GM19025 (cell line): ENCODE data around the gene RAVER2.

Experiments used
- ATAC-seq: cut with Tn5 transposase; IDR thresholded peaks from one replicate; pipeline ENCODE4 v1.9.1; 2021; ENCODE audit warnings: mild to moderate bottlenecking, low read depth, moderate library complexity; ENCODE audit not compliant: unreplicated experiment

RAVER2 gene

DNA sequence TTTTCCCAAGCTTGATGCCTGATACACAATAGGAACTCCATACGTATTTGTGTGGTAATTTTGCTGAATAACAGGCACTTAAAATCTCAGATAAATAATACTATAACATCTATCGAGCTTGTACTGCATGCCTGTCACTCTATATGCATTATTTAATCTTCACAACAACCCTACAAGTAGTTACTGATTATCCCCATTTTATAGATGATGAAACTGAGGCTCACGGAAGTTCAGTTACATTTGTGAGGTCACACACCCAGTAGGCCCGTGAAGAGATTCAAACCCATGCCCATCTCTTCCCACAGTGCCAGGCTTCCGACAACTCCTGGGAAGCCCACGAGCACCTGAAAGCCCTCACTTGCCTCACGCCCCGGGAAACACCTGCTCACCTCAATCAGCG lies 98.8 kb downstream of the RAVER2 start:
- ATAC-seq, result no peak

DNA sequence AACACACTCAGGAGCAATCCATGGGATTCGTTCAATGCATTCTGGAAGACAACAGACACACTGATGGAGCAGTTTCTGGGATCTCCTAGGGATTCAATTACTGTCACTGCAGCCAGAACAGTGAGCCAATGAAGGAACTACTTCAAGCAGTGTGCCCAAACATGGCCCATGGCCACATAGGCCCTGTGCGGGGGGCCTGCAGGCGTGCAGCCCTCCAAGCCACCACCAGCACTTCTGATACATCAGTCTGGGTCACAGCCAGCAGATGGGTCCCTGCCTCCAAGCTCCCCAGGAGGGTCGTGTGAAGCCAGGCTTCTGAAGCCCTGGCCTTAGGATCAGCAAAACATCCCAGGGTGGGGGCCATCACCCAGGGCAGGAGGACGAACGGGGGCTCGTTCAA lies 99.3 kb downstream of the RAVER2 start:
- no peak for ATAC-seq

DNA sequence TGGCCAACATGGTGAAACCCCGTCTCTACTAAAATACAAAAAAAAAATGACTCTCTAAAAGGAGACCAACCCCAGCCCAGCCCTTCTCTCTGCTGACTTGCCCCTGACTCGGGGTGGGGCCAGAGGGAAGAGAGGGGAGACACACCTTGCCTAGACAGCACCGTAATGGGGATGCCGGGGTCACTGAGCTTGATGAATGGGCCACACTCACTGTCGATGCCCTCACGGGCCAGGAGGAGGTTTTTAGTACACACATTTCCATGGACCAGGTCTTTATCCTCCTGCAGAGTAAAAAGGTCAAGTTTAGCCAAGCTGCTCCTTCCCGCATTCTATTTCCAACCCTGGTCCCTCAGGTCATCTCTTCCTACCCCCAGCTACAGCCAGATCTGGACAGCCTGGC lies 99.7 kb downstream of the RAVER2 start:
- no peak for ATAC-seq

DNA sequence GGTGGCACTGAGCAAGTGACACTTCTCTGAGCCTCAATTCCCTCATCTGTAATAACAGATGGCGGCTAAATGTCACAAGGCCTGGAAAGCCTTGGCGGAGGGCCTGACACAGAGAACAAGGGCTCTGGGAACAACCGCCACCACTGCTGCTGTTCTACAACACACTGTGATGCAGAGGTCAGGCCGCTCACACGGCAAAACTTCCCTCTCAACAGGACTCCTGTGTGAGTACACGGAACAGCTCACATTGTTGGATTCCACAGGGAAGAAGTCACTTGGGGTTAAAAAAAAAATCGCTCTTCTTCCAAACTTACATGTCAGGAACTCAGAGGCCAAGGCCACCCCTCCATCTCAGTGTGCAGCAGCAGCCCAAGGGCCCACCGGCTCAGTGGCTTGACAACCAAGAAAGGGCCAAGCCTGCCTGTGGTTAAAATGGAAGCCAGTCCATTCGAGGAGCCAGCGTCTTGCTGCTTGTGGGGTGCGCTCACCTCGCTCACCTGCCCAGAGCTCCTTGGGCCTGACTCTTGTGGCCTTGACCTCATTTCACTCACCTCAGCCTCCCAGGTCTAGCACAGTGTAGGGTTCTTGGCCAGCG lies 101.1 kb downstream of the RAVER2 start:
- ATAC-seq, result no peak

DNA sequence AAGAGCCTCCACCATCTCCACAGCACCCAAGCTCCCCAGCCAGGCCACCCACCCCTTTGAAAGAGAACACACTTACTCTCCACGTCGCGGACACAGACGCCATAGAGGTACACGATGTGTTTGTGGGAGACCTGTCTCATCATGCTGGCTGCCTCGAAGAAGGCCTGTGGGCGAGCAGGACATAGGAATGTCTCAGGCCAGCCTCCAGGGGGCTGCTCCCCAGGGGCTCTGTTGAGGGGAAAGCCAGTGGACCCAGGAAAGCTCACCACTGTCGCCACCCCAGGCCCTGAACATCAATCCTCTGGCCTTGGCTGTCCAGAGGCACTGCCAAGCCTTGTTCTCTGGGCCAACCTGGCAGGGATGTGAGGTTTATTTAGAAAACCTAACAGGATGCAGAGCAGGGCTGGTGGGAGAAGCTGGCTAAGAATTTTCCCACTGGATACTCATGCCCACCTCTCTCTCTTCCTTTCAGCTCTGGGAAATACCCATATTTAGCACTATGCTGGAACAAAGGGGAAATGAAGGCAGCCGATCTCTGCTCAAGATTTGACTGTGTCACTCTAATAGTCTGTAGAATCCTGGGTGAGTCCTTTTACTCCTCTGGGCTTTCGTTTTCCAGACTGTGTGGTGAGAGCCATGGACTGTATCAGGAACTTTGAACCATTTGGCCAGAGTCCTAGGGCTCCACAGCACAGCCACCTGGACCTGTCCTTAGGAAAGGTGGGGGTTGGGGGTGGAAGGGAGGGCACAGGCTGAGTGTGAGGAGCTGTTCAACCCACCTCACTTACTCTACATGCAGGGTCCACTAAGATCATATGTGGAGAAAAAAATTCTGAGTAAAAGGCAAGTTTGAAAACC lies 101.9 kb downstream of the RAVER2 start:
- ATAC-seq, result no peak

DNA sequence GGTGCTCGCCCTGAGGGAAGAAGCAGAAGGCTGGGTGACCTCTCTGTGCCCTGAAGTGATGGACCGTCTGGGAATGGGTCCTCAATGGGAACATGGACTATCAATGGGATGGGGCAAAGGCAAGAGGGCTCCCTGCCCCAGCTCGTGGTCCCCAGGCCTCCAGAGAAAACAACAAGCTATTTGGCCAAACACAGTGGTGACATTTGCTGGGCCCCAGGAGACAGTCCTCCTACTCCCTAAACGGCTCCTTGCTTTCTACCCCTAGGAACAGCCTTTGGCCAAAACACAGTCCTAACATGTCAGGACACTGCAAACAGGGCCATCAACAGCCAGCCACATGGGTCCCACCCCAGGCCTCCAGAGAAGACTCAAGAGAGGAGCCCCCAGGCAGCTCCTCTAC lies 102.8 kb downstream of the RAVER2 start:
- no peak for ATAC-seq

DNA sequence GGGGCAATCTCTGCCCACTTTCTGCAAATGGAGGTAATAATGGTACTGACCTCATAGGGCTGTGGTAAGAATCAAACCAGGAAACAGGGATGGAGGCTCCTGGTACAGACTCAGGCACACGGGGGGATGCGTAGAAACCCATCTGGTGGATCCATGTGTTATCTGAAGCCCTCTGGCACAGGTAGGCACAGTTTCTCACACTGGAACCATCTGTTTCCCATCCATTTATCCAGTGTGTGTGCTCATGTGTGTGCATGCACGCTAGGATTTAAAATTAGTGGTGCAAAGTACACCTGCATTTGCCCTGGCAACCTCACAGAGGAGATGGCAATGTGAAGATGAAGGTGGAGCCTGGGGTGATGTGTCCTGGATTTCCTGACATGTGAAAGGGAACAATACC lies 103.3 kb downstream of the RAVER2 start:
- no peak for ATAC-seq

DNA sequence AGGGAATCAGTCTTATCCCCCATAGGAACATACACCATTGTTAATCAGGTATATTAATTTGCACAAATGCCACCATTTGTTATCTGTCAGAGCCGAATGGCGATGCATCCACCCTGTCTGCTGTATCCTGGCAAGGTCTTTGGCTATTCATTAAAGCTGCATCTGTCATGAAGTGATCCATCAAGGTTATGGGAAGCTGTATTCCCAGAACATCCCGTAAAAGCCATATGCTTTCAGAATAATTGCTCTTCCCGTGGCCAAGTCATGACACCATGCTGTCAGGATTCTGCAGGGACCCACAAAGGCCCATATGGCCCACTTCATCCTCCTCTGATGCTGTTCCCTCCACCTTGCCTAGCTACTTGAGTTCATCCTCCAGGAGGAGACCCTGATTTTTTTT lies 103.9 kb downstream of the RAVER2 start:
- no peak for ATAC-seq

DNA sequence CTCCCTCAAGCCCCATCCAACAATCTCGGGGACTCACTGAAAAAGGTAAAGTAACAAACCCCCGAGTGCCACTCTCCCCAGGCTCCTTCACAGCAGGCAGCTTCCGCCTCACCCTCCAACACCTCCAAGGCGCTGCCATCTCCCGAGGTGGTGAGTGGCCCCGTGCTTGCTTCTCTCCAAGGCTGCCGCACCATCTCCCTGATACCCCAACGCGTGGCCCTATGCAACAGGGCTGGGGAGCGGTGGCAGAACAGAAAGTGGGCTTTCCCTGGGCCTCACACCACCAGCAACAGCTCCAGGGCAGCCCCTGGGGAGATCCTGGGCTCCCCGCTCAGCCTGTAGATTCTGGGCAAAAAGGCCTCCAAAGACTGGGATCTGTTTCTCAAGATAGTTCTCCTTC lies 105.1 kb downstream of the RAVER2 start:
- ATAC-seq, result no peak

DNA sequence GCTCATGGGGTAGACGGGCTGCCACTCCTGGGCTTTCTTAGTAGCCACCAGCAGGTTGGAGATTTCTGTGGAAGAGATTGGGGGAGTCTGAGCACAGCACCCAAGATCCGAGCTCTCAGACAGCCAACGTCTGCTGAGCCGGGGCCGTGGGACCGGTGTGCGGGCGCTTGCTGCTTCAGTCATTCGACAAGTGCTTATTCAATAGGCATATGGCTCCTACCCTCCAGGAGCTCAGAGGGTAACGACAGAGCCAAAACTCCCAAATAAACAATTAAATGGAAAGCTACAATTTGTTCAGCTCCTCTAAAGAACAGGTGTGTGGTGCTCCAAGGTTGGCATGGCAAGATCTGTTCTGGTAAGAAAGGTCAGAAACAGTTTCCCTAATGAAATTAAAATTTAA lies 106.0 kb downstream of the RAVER2 start:
- ATAC-seq, result no peak

DNA sequence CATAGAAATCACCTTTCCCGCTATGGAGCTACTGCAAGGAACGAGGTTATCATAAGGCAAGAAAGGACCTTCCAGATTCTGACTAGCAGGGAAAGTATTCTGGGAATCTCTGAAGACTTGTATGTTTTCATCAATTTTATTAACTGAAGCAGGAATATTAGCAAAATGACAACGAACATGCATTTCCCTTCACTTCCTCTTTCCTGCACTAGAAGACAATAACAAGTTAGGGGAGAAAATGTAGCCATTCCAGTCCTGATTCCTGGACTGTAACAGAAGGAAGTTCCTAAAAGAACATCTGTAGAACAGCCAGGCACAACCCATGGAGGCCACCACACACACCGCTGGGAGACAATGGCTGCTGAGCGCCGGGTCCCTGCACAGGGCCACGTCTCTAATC lies 106.8 kb downstream of the RAVER2 start:
- ATAC-seq, result no peak

DNA sequence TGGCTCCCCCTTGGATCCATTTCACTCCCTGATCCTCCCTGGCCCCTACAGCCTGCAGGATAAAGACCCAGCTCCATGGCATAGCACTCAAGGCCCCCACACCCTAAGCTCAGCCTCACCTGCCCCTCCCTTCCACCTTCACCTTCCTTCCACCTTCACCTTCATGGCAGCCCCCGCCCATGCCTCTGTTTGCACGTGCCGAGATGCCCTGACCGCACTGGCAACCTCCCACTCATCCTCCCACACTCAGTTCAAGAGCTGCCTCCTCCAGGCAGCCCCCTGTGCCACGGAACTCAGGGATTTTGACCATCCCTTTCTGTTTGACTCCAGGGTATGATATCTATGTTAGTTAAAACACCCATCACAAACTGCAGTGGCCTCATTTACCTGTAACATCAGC lies 109.8 kb downstream of the RAVER2 start:
- no peak for ATAC-seq

DNA sequence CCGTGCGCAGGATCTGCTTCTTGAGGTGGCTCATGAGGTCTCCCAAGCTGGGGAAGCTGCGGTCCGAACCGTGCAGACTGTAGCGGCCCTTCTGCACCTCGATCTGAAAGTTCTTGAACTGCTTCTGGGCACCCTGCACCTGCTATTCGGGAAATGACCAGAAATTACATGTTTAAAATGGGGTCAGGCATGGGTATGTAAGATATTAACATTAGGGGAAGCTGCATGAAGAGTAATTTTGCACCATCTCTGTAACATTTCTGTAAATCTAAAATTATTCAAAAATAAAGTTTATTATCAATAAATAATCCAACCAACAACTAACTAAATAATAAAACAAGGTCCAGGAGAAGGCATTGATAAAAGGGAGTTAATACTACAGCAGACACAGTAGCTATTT lies 110.7 kb downstream of the RAVER2 start:
- no peak for ATAC-seq

DNA sequence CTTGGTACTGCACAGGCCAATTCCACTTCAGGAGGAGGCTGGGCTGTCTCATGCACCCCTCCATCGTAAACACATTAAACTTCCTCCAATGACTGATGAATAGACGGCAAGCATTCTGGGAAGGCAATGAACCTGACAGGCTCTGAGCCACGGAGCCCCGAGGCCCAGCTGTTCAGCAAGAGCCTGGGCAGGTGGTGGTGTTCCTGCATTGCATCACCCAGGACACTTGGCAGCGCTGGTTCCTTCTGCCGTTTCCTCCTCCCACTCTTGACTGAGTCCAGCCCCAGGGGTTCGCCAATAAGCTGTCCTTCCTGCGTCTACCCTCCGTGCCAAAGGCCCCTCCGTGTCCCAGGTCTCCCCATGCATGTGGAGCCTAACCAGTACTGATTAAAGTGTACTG lies 111.7 kb downstream of the RAVER2 start:
- ATAC-seq, result no peak

DNA sequence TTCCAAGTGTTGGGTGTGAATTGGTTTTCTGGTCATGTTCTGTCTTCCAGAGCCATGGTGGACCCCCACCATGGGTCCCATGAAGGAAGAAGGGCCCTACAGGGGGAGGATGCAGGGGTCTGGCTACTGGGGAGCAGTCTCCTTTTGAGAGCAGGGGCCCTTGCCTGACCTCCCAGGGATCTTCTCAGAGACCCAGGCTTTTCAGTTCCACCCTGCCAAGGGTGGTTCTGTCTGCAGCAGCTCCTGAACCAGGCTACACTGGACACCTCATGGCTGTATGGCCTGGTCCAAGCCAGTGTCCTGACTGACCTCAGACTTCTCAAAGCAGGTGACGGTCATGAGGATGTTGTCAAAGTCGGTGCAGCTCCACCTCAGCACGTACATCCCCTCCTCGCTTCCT lies 112.5 kb downstream of the RAVER2 start:
- ATAC-seq, result no peak

DNA sequence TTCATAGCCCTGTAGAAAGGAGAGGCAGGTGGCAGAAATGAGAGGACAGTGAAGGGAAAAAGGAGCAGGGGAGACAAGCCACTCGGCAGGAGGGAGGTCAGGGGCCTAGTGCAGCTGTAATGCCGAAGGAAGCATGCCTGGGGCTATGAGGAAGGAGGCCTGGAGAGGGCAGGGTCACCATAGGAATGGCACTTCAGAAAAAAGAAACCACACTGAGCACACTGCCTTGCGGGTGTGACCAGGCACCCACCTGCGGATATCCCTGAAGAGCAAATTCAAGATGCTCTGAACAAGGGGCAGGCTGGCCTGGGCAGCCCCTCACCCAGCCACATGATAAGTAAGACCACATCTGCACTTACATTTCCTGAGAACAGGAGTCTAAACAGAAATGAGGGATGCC lies 116.7 kb downstream of the RAVER2 start:
- no peak for ATAC-seq

DNA sequence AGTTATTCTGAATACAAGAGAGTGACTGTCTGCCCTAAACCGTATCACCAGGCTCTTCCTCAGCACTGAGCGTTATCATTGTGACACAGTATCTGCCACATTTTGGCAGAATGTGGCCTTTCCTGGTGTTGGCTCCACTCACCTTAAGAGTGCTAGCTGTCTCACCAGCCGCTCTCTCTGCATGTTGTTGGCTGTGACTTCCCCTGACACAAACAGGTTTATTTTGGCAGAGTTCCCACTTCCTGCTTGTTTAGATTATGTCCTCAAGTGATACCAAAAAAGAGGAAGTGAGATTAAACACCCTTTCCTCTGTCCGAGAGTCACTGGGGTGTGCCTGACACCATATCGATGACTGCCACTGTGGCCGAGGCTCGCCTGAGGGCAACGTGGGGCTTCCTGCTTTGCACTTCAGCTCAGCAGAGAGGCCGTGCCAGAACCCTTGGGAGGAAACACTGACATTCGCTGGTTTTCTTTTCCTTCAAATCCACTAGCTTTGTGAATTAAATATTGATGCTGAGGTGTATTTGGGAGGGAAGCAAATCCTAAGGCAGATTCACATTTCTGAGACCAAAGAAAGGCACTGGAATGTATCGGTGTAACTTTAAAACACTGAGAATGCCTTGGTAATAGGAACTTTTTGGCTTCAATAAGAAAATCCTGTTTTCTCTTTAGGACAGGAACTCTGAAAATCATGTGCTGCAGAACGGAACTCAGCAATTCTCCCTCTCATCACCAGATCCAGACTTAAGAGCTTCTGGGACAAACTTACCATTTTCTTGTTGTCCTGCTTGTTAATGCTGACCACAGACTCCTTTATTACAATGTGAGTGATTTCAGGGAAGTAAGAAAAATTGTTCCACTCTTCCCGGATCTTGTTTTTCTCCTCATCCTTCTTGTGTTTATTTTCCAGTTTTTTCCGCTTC lies 119.4 kb downstream of the RAVER2 start:
- ATAC-seq, result peak; percentile 99

DNA sequence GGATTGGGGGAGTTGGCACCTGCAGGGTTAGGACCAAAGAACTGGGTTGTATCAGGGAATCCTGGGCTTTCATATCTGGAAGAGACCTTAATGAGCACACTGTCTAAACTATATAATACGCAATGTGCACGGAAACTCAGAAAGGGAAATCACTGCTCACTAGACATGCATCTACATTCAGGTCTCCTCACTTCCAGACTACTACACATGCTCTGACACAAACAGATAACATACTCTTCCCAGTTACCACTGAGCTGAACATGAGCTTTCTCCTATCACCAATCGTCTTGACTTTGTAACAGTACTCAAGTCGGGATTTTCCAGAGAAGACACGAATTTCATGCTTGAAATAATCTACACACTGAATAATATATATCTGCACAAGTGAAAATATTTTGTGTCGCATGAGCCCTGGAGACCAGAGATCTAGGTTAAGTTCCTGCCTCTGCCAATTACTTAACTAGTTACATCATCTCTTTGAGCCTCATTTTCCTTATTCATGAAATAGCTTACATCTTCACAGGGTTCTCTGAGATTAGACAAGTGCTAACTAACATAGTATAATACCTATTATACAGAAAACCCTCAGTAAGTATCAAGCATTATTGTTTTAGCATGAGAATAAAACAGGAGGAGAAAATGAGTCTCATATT lies 120.4 kb downstream of the RAVER2 start:
- no peak for ATAC-seq

DNA sequence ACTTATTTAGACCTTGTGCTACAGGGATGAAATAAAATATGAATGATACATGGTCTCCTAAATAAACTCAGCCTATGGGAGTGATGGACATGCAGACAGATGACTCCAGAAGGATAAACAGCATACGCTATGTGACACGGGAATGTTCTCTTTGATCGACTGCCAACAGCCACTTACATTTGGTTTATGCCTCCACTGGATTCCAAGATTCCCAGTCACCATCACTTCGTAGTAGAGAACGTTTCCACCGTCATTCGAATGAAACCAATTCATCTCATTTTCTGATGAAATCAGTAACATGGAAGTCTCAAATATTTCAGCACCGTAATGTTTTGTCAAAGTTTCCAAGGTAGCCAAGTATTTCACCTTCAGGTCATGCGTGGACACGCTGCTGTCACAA lies 121.8 kb downstream of the RAVER2 start:
- no peak for ATAC-seq

DNA sequence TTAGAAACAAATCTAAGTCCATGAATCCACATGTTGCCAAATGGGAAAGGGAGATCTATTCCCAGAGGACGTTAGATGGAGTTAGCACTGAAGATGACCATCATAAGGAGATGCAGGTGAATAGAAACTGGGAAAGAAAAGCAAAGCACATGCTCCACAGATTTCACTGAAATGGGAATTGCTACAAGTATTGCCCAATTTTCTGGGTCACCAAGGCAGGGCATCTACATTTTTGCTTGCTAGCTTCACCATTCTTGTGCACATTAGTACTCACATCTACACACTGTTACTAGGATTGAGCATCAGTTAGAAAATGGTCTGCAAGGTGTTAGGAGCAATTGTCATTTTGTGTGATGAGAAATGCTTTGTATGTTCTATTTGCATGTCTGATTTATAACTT lies 122.4 kb downstream of the RAVER2 start:
- no peak for ATAC-seq

DNA sequence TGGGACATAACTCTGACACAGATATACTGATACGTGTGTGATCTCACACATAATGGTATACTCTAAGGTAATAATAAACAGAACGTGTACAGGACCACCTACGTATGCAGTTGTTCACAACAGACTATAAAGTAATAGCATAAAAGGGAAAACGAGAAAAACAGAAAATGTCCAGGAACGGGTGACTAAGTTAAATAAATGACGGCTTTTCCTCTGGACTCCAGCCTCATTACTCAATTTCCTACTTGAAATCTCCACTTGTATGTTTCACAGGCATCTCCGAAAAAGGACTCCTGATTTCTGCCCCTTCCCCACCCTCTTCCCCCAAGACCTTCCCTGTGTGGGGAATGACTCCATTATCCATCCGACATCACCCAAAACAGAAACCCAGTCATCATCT lies 126.4 kb downstream of the RAVER2 start:
- no peak for ATAC-seq
